Adipose tissue (tissue), 3 donors: ENCODE results near the gene NCOR2. TPM values are rescaled to one million over a fixed set of nuclear protein-coding genes. Genes with fewer than 3 reads are reported as not detected.

Experiments used
- H3K27ac ChIP-seq: one replicate; pipeline ENCODE4 v1.5.1; 2013; ENCODE audit warnings: low read depth, low read length
- WGBS, 3 donors: extraction: QIAGEN DNeasy Blood & Tissue Kit; methylation state at CpG; one replicate each; pipeline ENCODE4 v1.1.7; 2013; 5-methylcytosine and 5-hydroxymethylcytosine counted together
- polyA plus RNA-seq, 3 donors: library from polyadenylated mRNA; stranded (reverse); fragments of 200-250 nt; gene quantifications; one replicate each; pipeline ENCODE4 v1.2.3, GENCODE V29; 2013
- donor health status: healthy with polysubstance abuse.
- donor health status: Bipolar disorder and iron deficiency.
- donor health status: healthy.

The NCOR2 gene
- polyA plus RNA-seq, 3 donors: 28.7 to 74.3 (median 63.1) TPM

- WGBS, 3 donors: 54 to 83% (median 68%) methylated on average over 15 of the region's 15 CpGs
- H3K27ac ChIP-seq: no peak overlapping the region
Measured at GRCh38 chr12:124581307-124582107, 14.1 kb upstream of the NCOR2 start.

GRCh38 chr12:124579921-124580517, 12.6 kb upstream of the NCOR2 start:
- H3K27ac ChIP-seq: no peak overlapping the region
- 93 to 95% (median 94%) methylated on average over 5 of the region's 5 CpGs for WGBS, 3 donors

- H3K27ac ChIP-seq: no peak overlapping the region
- WGBS, 3 donors: 91 to 98% (median 96%) methylated on average over 3 of the region's 3 CpGs
Measured at GRCh38 chr12:124578854-124579253, 11.4 kb upstream of the NCOR2 start.

GRCh38 chr12:124578445-124578844, 11.0 kb upstream of the NCOR2 start:
- WGBS, 3 donors: 89 to 94% (median 92%) methylated on average over 8 of the region's 8 CpGs
- no peak overlapping the region for H3K27ac ChIP-seq

- no peak overlapping the region for H3K27ac ChIP-seq
- 92 to 95% (median 93%) methylated on average over 12 to 13 of the region's 13 CpGs for WGBS, 3 donors
Measured at GRCh38 chr12:124577986-124578385, 10.6 kb upstream of the NCOR2 start.

- no peak overlapping the region for H3K27ac ChIP-seq
- 96 to 98% (median 98%) methylated on average over 8 of the region's 8 CpGs for WGBS, 3 donors
Measured at GRCh38 chr12:124577374-124577773, 10.0 kb upstream of the NCOR2 start.

- H3K27ac ChIP-seq: no peak overlapping the region
- 97% methylated on average over 8 of the region's 8 CpGs for WGBS, 3 donors
Measured at GRCh38 chr12:124576061-124576650, 8.7 kb upstream of the NCOR2 start.

- no peak overlapping the region for H3K27ac ChIP-seq
- WGBS, 3 donors: 81 to 83% (median 82%) methylated on average over 18 of the region's 18 CpGs
Measured at GRCh38 chr12:124573839-124574786, 6.7 kb upstream of the NCOR2 start.

GRCh38 chr12:124571556-124571955, 4.1 kb upstream of the NCOR2 start:
- 94 to 99% (median 98%) methylated on average over 2 of the region's 2 CpGs for WGBS, 3 donors
- H3K27ac ChIP-seq: no peak overlapping the region

- no peak overlapping the region for H3K27ac ChIP-seq
- 90 to 100% (median 96%) methylated on average over 1 of the region's 1 CpG for WGBS, 3 donors
Measured at GRCh38 chr12:124570810-124571209, 3.4 kb upstream of the NCOR2 start.

GRCh38 chr12:124569375-124570148, 2.1 kb upstream of the NCOR2 start:
- WGBS, 3 donors: 75 to 80% (median 80%) methylated on average over 17 of the region's 17 CpGs
- H3K27ac ChIP-seq: no peak overlapping the region

GRCh38 chr12:124568431-124569374, 1.3 kb upstream of the NCOR2 start:
- H3K27ac ChIP-seq: peak overlapping the region; percentile 77
- 15 to 47% (median 20%) methylated on average over 27 to 28 of the region's 28 CpGs for WGBS, 3 donors

GRCh38 chr12:124567673-124568373, 411 bp upstream of the NCOR2 start:
- 1 to 7% (median 2%) methylated on average over 33 to 50 of the region's 50 CpGs for WGBS, 3 donors
- peak overlapping the region; percentile 77 for H3K27ac ChIP-seq

GRCh38 chr12:124566161-124566996, 1.0 kb downstream of the NCOR2 start:
- WGBS, 3 donors: 0 to 1% (median 1%) methylated on average over 45 to 56 of the region's 56 CpGs
- no peak overlapping the region for H3K27ac ChIP-seq

GRCh38 chr12:124565656-124566160, 1.7 kb downstream of the NCOR2 start:
- H3K27ac ChIP-seq: no peak overlapping the region
- 6 to 10% (median 7%) methylated on average over 14 of the region's 14 CpGs for WGBS, 3 donors
